ENCODE data around the gene ZNF138.
"Not testable (repeated sequence)": the region's sequence is repeated elsewhere in the genome, so short reads cannot be mapped to it uniquely, and the experiment has no call there.

The ZNF138 gene

GRCh38 chr7:64849924-64850499 is 55.8 kb downstream of the ZNF138 start:
- H3K4me3 ChIP-seq (ENCODE audit: low read length) = no peak overlapping the region
- H3K27me3 ChIP-seq (ENCODE audit: insufficient read depth, low read length) = no peaks in the 10 kb centered on the region
- H3K36me3 ChIP-seq (ENCODE audit: insufficient read depth, low read length) = no peaks in the 10 kb centered on the region
- H3K9me3 ChIP-seq (ENCODE audit: low read length) = no peaks in the 10 kb centered on the region
- no peak overlapping the region for H2AFZ ChIP-seq (ENCODE audit: low read depth, low read length)
- H3K4me1 ChIP-seq (ENCODE audit: insufficient read depth, low read length) = no peaks in the 10 kb centered on the region

DNA sequence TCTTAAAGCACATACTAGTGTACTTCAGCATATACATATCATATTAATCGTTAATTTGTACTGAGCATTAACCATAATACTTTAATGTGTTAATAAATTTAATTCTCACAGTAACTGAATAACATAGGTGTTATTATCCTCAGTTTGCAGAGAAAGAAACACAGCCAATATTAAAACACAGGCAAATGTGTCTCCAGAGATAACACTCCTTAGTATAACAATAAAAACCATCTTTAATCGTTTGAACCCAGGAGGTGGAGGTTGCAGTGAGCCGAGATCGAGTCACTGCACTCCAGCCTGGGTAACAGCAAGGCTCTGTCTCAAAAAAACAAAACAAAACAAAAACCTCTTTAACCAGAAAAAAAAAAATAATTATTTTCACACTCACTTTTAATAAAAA is 59.5 kb downstream of the ZNF138 start:
- no peak overlapping the region for H2AFZ ChIP-seq (ENCODE audit: low read depth, low read length)
- H3K27me3 ChIP-seq (ENCODE audit: insufficient read depth, low read length) = no peaks in the 10 kb centered on the region
- no peaks in the 10 kb centered on the region for H3K36me3 ChIP-seq (ENCODE audit: insufficient read depth, low read length)
- H3K9me3 ChIP-seq (ENCODE audit: low read length) = no peaks in the 10 kb centered on the region
- no peaks in the 10 kb centered on the region for H3K4me1 ChIP-seq (ENCODE audit: insufficient read depth, low read length)
- no peak overlapping the region for H3K4me3 ChIP-seq (ENCODE audit: low read length)

DNA sequence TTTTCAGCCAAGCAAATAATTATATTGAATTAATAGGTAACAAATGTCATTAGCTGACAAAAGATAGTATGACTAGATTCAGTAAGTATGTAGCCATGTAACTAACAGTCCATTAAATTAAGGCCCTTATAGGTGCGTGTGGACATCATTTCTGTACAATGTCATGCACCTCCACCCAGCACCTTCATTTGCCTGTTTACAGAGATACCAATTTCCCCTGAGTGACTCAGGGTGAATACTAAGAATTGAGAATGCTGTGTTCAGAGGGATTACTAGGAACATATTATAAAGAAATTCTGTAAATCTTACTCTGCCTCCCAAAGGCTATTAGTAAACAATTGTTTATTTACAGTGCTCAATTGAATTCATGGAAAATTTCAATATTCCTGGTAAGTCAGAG is 60.7 kb downstream of the ZNF138 start:
- no peaks in the 10 kb centered on the region for H3K36me3 ChIP-seq (ENCODE audit: insufficient read depth, low read length)
- H3K27me3 ChIP-seq (ENCODE audit: insufficient read depth, low read length) = no peaks in the 10 kb centered on the region
- H2AFZ ChIP-seq (ENCODE audit: low read depth, low read length) = no peak overlapping the region
- no peaks in the 10 kb centered on the region for H3K9me3 ChIP-seq (ENCODE audit: low read length)
- H3K4me3 ChIP-seq (ENCODE audit: low read length) = no peak overlapping the region
- H3K4me1 ChIP-seq (ENCODE audit: insufficient read depth, low read length) = no peaks in the 10 kb centered on the region

GRCh38 chr7:64863021-64863420 is 68.8 kb downstream of the ZNF138 start:
- Histone ChIP-seq H3K9me3 (ENCODE audit: low read length) (no peaks in the 10 kb centered on the region), H3K36me3 (ENCODE audit: insufficient read depth, low read length) (no peaks in the 10 kb centered on the region), H2AFZ (ENCODE audit: low read depth, low read length) (no peak overlapping the region), H3K4me1 (ENCODE audit: insufficient read depth, low read length) (no peaks in the 10 kb centered on the region), H3K4me3 (ENCODE audit: low read length) (no peak overlapping the region), H3K27me3 (ENCODE audit: insufficient read depth, low read length) (no peaks in the 10 kb centered on the region)

GRCh38 chr7:64863530-64863929 is 69.3 kb downstream of the ZNF138 start:
- not testable (repeated sequence) for H2AFZ ChIP-seq (ENCODE audit: low read depth, low read length)

GRCh38 chr7:64863969-64864368 is 69.7 kb downstream of the ZNF138 start:
- H2AFZ ChIP-seq (ENCODE audit: low read depth, low read length) = no peak overlapping the region
- H3K9me3 ChIP-seq (ENCODE audit: low read length) = peaks cover 2% of the 10 kb centered on the region
- H3K4me3 ChIP-seq (ENCODE audit: low read length) = no peak overlapping the region
- no peaks in the 10 kb centered on the region for H3K4me1 ChIP-seq (ENCODE audit: insufficient read depth, low read length)
- no peaks in the 10 kb centered on the region for H3K36me3 ChIP-seq (ENCODE audit: insufficient read depth, low read length)
- no peaks in the 10 kb centered on the region for H3K27me3 ChIP-seq (ENCODE audit: insufficient read depth, low read length)

More at GRCh38 chr7:64863530-64863929, 69.3 kb downstream of the ZNF138 start:
- not testable (repeated sequence) for H3K27me3 ChIP-seq (ENCODE audit: insufficient read depth, low read length); H3K4me1 ChIP-seq (ENCODE audit: insufficient read depth, low read length); H3K9me3 ChIP-seq (ENCODE audit: low read length); H3K4me3 ChIP-seq (ENCODE audit: low read length); H3K36me3 ChIP-seq (ENCODE audit: insufficient read depth, low read length)

DNA sequence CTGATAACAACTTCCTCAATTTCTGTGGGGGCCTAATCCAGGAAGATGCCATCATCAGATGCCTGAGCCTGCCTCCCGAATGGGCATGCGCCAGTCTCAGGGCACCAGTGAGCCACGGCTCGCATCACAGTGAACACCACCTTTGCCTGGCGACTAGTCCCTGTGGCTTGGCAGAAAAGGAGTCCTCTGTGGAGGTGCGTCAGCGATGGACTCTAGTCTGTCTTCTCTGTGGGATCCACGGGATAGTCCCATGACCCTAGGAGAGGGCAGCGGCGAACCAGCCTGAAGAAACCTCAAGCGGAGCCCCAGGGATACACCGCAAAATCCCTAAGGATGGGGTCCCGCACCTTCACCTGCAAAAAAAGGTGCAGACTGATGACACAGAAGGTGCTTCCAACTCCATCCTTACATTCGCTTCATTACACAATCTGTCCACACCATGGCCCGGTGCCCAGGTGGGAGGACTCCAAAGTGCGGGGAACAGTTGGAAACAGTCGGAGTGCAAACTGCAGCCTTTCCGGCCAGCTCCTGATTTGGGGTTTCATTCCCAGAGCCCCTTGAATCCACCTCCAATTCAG is 73.7 kb downstream of the ZNF138 start:
- H3K4me3 ChIP-seq (ENCODE audit: low read length) = no peak overlapping the region
- H3K9me3 ChIP-seq (ENCODE audit: low read length) = peaks cover 17% of the 10 kb centered on the region
- H3K27me3 ChIP-seq (ENCODE audit: insufficient read depth, low read length) = no peaks in the 10 kb centered on the region
- H2AFZ ChIP-seq (ENCODE audit: low read depth, low read length) = no peak overlapping the region
- no peaks in the 10 kb centered on the region for H3K4me1 ChIP-seq (ENCODE audit: insufficient read depth, low read length)
- no peaks in the 10 kb centered on the region for H3K36me3 ChIP-seq (ENCODE audit: insufficient read depth, low read length)

- H2AFZ ChIP-seq (ENCODE audit: low read depth, low read length) = no peak overlapping the region
- no peaks in the 10 kb centered on the region for H3K4me1 ChIP-seq (ENCODE audit: insufficient read depth, low read length)
- peaks cover 21% of the 10 kb centered on the region for H3K9me3 ChIP-seq (ENCODE audit: low read length)
- H3K36me3 ChIP-seq (ENCODE audit: insufficient read depth, low read length) = no peaks in the 10 kb centered on the region
- no peak overlapping the region for H3K4me3 ChIP-seq (ENCODE audit: low read length)
- no peaks in the 10 kb centered on the region for H3K27me3 ChIP-seq (ENCODE audit: insufficient read depth, low read length)
Observed at GRCh38 chr7:64868499-64868898, 74.3 kb downstream of the ZNF138 start.

GRCh38 chr7:64869121-64869725 is 75.0 kb downstream of the ZNF138 start:
- Histone ChIP-seq H3K36me3 (ENCODE audit: insufficient read depth, low read length) (no peaks in the 10 kb centered on the region), H2AFZ (ENCODE audit: low read depth, low read length) (no peak overlapping the region)

DNA sequence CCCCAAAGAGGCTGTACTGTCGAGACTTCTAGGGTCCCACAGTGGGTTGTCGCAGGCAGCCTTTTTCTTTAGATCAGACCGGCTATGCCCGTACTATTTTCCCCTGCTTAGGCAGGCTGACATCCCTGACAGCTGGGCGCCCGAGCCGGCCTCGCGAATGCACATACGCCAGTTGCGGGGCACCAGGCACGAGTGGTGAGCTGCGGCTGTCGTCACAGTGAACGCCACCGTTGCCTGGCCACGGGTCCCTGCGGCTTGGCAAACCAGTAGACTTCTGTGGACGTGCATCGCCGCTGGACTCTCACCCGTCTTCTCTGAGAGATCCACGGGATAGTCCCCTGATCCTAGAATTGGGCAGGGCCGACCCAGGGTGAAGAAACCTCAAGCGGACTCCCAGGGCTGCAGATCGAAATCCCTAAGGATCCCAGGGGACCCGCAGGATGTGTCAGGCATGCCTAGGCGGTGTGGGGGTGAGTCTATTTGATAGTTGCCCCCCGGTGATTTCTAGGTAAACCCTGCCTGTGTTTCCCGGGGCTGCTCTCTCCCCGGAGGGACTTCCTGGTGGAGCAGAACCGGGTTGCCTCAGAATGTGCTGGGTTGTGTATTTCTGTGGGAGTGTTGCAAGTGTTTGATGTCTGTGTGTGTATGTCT is 75.8 kb downstream of the ZNF138 start:
- Histone ChIP-seq H3K4me1 (ENCODE audit: insufficient read depth, low read length) (no peaks in the 10 kb centered on the region), H3K4me3 (ENCODE audit: low read length) (no peak overlapping the region), H3K9me3 (ENCODE audit: low read length) (peaks cover 27% of the 10 kb centered on the region), H3K36me3 (ENCODE audit: insufficient read depth, low read length) (no peaks in the 10 kb centered on the region), H2AFZ (ENCODE audit: low read depth, low read length) (no peak overlapping the region), H3K27me3 (ENCODE audit: insufficient read depth, low read length) (no peaks in the 10 kb centered on the region)

More at GRCh38 chr7:64869121-64869725, 75.0 kb downstream of the ZNF138 start:
- Histone ChIP-seq H3K9me3 (ENCODE audit: low read length) (peaks cover 23% of the 10 kb centered on the region), H3K4me3 (ENCODE audit: low read length) (no peak overlapping the region), H3K27me3 (ENCODE audit: insufficient read depth, low read length) (no peaks in the 10 kb centered on the region), H3K4me1 (ENCODE audit: insufficient read depth, low read length) (no peaks in the 10 kb centered on the region)

DNA sequence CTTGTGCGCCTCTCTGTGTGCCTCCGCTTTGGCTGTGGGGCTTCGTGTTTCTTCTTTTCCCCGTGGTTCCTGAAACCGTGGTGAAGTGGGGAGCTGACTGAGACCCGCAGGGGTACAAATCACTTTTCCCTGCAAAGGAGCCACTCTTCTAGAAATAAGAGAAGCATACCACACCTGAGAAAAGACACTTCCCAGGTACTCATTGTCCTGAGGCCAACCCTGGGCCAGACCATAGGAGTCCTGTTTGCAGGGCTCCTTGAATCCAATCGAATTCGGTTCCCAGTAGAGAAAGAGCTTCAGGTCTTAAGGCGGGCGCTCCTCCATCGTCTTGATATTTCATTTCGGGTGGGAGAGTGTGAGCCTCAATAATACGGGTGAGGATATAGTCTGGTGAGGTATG is 76.4 kb downstream of the ZNF138 start:
- Histone ChIP-seq H3K4me1 (ENCODE audit: insufficient read depth, low read length) (no peaks in the 10 kb centered on the region), H2AFZ (ENCODE audit: low read depth, low read length) (no peak overlapping the region), H3K36me3 (ENCODE audit: insufficient read depth, low read length) (no peaks in the 10 kb centered on the region), H3K4me3 (ENCODE audit: low read length) (no peak overlapping the region), H3K27me3 (ENCODE audit: insufficient read depth, low read length) (no peaks in the 10 kb centered on the region), H3K9me3 (ENCODE audit: low read length) (peaks cover 28% of the 10 kb centered on the region)

- Histone ChIP-seq H3K27me3 (ENCODE audit: insufficient read depth, low read length) (no peaks in the 10 kb centered on the region), H3K4me3 (ENCODE audit: low read length) (no peak overlapping the region), H2AFZ (ENCODE audit: low read depth, low read length) (no peak overlapping the region), H3K4me1 (ENCODE audit: insufficient read depth, low read length) (no peaks in the 10 kb centered on the region), H3K36me3 (ENCODE audit: insufficient read depth, low read length) (no peaks in the 10 kb centered on the region), H3K9me3 (ENCODE audit: low read length) (peaks cover 30% of the 10 kb centered on the region)
Observed at GRCh38 chr7:64871761-64872160, 77.5 kb downstream of the ZNF138 start.

DNA sequence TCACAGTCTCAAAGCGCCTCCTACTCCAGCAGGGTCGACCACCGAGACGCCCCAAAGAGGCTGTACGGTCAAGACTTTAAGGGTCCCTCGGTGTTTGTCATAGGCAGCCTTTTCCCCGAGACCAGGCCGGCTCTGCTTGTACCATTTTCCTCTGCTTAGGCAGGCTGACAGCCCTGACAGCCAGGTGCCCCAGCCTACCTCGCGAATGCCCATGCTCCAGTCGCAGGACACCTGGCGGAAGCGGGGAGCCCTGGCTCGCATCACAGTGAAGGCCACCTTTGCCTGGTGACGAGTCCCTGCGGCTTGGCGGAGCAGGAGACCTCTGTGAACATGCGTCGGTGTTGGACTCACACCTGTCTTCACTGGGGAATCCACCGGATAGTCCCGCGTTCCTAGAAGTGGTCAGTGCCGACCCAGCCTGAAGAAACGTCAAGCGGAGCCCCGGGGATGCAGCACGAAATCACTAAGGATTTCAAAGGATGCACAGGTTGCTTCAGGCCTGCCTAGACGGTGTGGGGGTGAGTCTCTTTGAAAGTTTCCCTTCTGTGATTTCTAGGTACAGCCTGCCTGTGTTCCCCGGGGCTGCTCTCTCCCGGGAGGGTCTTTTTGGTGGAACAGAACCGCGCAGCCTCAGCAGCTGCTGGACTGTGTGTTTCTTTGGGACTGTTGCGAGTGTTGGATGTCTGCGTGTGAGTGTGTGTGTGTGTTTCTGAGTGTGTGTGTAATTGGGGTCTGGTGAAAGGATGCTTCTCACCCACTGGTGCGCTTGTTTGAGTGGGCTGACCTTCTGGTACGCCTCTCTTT is 78.3 kb downstream of the ZNF138 start:
- no peak overlapping the region for H3K4me3 ChIP-seq (ENCODE audit: low read length)
- H3K27me3 ChIP-seq (ENCODE audit: insufficient read depth, low read length) = no peaks in the 10 kb centered on the region
- no peak overlapping the region for H2AFZ ChIP-seq (ENCODE audit: low read depth, low read length)
- H3K9me3 ChIP-seq (ENCODE audit: low read length) = peaks cover 30% of the 10 kb centered on the region
- H3K36me3 ChIP-seq (ENCODE audit: insufficient read depth, low read length) = no peaks in the 10 kb centered on the region
- H3K4me1 ChIP-seq (ENCODE audit: insufficient read depth, low read length) = no peaks in the 10 kb centered on the region

Data from neuron (in vitro differentiated cells).